KOPT-K1 (cell line): ENCODE measurements around the gene KCNB1.

ENCODE experiments used
- H3K27ac ChIP-seq: fragments of 200-600 bp; sonication (generic); 2 replicates; pipeline ENCODE4 v1.5.1; 2016; ENCODE audit warnings: antibody characterized with exemption, mild to moderate bottlenecking, low read depth, low read length; ENCODE audit not compliant: poor library complexity, severe bottlenecking
- H3K36me3 ChIP-seq: fragments of 200-600 bp; sonication (generic); 2 replicates; pipeline ENCODE4 v1.5.1; 2017; ENCODE audit warnings: antibody characterized with exemption, mild to moderate bottlenecking, low read length, moderate library complexity; ENCODE audit not compliant: insufficient read depth
- H3K9me3 ChIP-seq: fragments of 200-600 bp; sonication (generic); 2 replicates; pipeline ENCODE4 v1.5.1; 2017; ENCODE audit warnings: antibody characterized with exemption, low read length, mild to moderate bottlenecking; ENCODE audit not compliant: insufficient read depth, poor library complexity, severe bottlenecking

The KCNB1 gene

GRCh38 chr20:49466114-49466912 lies 16.2 kb downstream of the KCNB1 start:
- no peaks in the 10 kb centered on the region for H3K9me3 ChIP-seq
- H3K27ac ChIP-seq = no peak overlapping the region
- H3K36me3 ChIP-seq = no peaks in the 10 kb centered on the region

- no peaks in the 10 kb centered on the region for H3K36me3 ChIP-seq
- H3K9me3 ChIP-seq = no peaks in the 10 kb centered on the region
- H3K27ac ChIP-seq = no peak overlapping the region
Observed at GRCh38 chr20:49464556-49464955, 17.9 kb downstream of the KCNB1 start.

GRCh38 chr20:49462626-49463025 lies 19.8 kb downstream of the KCNB1 start:
- Histone ChIP-seq H3K9me3 (no peaks in the 10 kb centered on the region), H3K36me3 (no peaks in the 10 kb centered on the region), H3K27ac (no peak overlapping the region)

- Histone ChIP-seq H3K27ac (no peak overlapping the region), H3K9me3 (no peaks in the 10 kb centered on the region), H3K36me3 (no peaks in the 10 kb centered on the region)
Observed at GRCh38 chr20:49461894-49462620, 20.4 kb downstream of the KCNB1 start.

- no peak overlapping the region for H3K27ac ChIP-seq
- no peaks in the 10 kb centered on the region for H3K36me3 ChIP-seq
- no peaks in the 10 kb centered on the region for H3K9me3 ChIP-seq
Observed at GRCh38 chr20:49460916-49461315, 21.6 kb downstream of the KCNB1 start.

GRCh38 chr20:49460131-49460530 lies 22.3 kb downstream of the KCNB1 start:
- Histone ChIP-seq H3K36me3 (no peaks in the 10 kb centered on the region), H3K27ac (no peak overlapping the region), H3K9me3 (no peaks in the 10 kb centered on the region)

- Histone ChIP-seq H3K36me3 (no peaks in the 10 kb centered on the region), H3K27ac (no peak overlapping the region), H3K9me3 (no peaks in the 10 kb centered on the region)
Observed at GRCh38 chr20:49459684-49460083, 22.8 kb downstream of the KCNB1 start.

GRCh38 chr20:49457444-49457843 lies 25.0 kb downstream of the KCNB1 start:
- H3K27ac ChIP-seq = no peak overlapping the region
- no peaks in the 10 kb centered on the region for H3K36me3 ChIP-seq
- no peaks in the 10 kb centered on the region for H3K9me3 ChIP-seq

- H3K9me3 ChIP-seq = no peaks in the 10 kb centered on the region
- no peak overlapping the region for H3K27ac ChIP-seq
- H3K36me3 ChIP-seq = no peaks in the 10 kb centered on the region
Observed at GRCh38 chr20:49456646-49457045, 25.8 kb downstream of the KCNB1 start.

- no peaks in the 10 kb centered on the region for H3K36me3 ChIP-seq
- H3K9me3 ChIP-seq = no peaks in the 10 kb centered on the region
- no peak overlapping the region for H3K27ac ChIP-seq
Observed at GRCh38 chr20:49455691-49456090, 26.8 kb downstream of the KCNB1 start.

GRCh38 chr20:49452011-49452482 lies 30.4 kb downstream of the KCNB1 start:
- Histone ChIP-seq H3K9me3 (no peaks in the 10 kb centered on the region), H3K27ac (no peak overlapping the region), H3K36me3 (no peaks in the 10 kb centered on the region)

- Histone ChIP-seq H3K9me3 (no peaks in the 10 kb centered on the region), H3K36me3 (no peaks in the 10 kb centered on the region), H3K27ac (no peak overlapping the region)
Observed at GRCh38 chr20:49450281-49450721, 32.2 kb downstream of the KCNB1 start.

GRCh38 chr20:49448917-49449316 lies 33.6 kb downstream of the KCNB1 start:
- no peak overlapping the region for H3K27ac ChIP-seq

GRCh38 chr20:49447946-49448809 lies 34.3 kb downstream of the KCNB1 start:
- H3K9me3 ChIP-seq = no peaks in the 10 kb centered on the region
- H3K36me3 ChIP-seq = no peaks in the 10 kb centered on the region
- H3K27ac ChIP-seq = no peak overlapping the region

More at GRCh38 chr20:49448917-49449316, 33.6 kb downstream of the KCNB1 start:
- Histone ChIP-seq H3K9me3 (no peaks in the 10 kb centered on the region), H3K36me3 (no peaks in the 10 kb centered on the region)

GRCh38 chr20:49447364-49447763 lies 35.1 kb downstream of the KCNB1 start:
- H3K27ac ChIP-seq = no peak overlapping the region
- H3K9me3 ChIP-seq = no peaks in the 10 kb centered on the region
- H3K36me3 ChIP-seq = no peaks in the 10 kb centered on the region
